ENCODE measurements around the gene HYAL4.
A peak's percentile ranks its signal among the peaks of the same experiment; 100 is the strongest.
"Not testable (repeated sequence)": the region's sequence is repeated elsewhere in the genome, so short reads cannot be mapped to it uniquely, and the experiment has no call there.

Gene HYAL4, protein sequence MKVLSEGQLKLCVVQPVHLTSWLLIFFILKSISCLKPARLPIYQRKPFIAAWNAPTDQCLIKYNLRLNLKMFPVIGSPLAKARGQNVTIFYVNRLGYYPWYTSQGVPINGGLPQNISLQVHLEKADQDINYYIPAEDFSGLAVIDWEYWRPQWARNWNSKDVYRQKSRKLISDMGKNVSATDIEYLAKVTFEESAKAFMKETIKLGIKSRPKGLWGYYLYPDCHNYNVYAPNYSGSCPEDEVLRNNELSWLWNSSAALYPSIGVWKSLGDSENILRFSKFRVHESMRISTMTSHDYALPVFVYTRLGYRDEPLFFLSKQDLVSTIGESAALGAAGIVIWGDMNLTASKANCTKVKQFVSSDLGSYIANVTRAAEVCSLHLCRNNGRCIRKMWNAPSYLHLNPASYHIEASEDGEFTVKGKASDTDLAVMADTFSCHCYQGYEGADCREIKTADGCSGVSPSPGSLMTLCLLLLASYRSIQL

DNA sequence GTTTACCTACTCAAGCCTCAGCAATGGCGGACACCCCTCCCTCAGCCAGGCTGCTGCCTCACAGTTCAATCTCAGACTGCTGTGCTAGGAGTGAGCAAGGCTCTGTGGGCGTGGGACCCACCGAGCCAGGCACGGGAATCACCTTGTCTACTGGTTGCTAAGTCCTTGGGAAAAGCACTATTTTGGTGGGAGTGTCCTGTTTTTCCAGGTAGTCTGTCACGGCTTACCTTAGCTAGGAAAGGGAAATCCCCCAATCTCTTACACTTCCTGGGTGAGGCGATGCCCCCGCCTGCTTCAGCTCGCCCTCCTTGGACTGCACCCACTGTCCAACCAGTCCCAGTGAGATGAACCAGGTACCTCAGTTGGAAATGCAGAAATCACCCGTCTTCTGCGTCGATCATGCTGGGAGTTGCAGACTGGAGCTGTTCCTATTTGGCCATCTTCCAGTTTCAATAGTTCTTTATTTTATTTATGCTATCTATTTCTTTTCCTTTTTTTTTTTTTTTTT lies at the start of gene HYAL4:
TSS of gene HYAL4 (plus strand) at position 458 of the 508 bp plus-strand sequence. CDS start 23,105 bp downstream, outside the sequence.
- no peak for DNase-seq

DNA sequence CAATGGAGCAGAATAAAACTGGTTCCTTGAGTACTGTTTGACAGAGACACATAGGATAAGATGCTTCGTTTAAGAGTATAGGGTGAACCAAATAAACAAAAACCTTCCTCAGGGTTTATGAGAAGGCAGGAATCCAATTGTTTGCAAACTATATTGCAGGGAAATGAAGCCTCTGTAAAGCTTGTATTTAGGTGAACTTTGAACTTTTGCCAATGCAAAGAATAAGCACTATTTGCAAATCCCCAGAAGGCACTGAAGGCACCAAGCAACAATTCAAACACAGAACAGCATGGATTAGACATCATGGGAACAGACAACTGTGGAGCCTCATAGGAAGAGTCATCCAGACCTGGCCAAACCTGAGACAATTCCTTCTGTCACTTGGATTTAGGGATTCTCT lies 49.1 kb upstream of the HYAL4 start:
- no peak for DNase-seq

DNA sequence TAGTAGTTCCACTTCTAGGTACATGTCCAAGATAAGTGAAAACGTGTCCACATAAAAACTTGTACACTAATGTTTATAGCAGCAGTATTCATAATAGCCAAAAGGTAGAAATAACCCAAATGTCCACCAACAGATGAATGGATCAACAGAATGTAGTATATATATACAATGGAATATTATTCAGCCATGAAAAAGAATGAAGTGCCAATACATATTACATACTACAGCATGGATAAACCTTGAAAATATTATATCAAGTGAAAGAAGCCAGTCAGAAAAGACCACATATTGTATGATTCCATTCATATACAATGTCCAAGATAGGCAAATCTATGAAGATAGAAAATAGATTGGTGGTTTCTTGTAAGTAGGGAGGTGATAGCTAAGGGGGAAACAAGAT lies 48.4 kb upstream of the HYAL4 start:
- DNase-seq, result no peak

DNA sequence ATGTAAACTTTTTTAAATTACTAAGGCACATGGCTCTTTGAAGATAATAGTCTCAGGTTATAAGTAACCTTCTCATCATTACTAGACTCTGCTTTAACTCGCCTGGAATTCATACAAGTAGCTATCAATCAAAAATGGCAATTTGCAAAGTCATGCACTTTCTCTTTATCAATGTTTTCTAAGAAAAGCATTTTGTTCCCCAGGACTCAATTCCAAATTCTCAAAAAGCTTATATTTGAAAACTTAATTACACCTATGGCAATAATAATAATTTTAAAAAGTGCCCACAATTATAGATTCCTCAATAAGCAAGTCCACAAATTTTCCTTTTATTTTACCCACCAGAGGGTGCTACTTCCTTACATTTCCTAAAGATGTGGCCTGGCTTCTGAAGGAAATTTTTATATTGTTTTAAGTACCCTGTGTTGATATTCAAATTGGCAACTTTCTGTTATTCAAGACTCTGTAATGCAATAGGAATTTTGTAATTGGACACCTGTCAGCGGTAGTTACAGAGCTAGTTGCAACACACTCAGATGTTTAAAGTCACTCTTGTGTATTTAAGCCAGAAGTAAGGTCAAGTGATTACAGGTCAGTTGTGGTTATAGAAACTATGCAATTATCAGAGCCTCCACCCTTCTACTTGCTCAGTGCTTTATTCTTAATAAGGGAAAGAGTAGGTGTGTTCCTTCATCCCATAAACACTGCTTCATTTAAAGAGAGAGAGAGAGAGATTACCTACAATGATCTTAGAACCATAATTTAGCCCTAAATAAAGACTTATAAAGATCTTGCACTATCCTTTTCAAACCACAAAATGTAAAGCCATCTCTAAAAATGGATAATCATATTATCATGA lies 47.1 kb upstream of the HYAL4 start:
- peak in 1 of 56 donors; percentile 14 for DNase-seq

DNA sequence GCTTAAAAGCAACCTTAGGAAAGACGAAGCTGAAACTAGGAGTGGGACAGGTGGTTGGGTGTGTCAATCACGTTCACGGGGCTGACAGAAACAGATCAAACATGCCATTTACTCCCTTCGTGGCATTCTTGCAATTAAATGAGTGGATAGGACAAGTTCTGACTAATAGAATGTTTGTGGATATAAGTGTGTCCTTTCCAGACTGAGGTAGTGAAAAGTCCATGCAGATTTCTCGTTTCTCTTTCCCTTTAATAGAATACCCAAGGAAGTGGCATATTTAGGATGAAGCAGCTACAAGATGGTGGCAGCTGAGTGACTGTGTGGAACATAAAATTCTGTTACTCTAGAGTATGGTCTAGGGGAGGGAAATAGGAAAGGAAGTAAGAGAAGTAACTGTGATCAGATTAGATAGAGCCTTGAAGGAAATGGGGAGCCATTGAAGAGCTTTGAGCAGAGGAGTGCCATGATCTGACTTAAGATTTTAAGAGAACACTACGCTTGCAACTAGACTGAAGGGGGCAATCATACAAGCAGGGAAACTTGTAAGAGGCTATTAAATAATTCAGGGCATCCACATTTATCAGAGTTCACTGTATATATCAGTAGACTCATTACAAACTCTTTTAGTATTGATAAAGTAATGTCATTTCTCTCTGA lies 46.3 kb upstream of the HYAL4 start:
- no peak for DNase-seq

DNA sequence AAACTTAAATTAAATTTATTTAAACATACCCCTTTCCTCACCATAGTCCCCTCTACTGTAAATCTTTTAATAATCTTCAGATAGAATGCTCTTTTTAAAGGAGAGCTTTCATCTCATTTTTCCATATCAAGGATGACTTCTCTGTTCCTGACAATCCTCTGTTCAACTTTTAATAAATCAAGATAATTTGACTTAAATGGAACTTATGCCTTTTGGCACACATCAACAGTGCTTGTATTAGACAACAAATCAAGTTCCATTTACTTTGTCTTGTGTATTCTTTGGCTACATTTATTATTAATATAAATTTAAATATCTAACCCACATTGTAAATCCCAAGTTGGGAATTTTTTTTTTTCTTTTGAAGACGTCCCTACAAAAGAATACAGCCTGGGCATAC lies 42.7 kb upstream of the HYAL4 start:
- no peak for DNase-seq

DNA sequence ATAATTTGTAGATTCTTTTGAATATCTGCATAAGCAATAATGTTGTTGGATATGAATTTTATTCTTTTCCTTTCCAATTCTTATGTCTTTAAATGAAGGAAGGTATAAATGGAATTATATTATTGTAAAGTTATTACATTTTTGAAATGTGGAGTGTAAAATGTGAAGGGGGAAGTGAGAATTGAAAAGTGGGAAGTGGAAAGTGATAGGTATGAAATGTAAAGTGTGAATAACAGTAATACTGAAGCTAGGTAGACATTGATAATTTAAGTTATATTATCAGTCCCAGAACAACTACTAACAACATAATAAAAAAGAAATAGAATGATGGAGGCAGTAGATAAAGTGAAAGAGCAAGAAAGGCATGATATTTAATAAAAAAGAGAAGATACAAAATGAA lies 39.7 kb upstream of the HYAL4 start:
- no peak for DNase-seq

DNA sequence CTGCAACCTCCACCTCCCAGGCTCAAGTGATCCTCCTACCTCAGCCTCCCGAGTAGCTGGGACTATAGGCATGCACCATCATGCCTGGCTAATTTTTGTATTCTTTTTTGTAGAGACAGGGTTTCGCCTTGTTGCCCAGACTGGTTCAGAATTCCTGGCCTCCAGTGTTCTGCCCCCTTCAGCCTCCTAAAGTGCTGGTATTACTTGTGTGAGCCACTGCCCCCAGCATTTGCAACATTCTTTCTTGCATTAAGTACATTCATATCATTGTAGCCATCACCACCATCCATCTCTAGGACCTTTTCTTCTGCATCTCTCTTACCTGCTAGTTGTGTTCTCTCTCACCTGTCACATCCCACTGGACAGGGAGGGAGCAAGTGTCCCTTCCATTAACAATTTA lies 35.5 kb upstream of the HYAL4 start:
- no peak for DNase-seq

DNA sequence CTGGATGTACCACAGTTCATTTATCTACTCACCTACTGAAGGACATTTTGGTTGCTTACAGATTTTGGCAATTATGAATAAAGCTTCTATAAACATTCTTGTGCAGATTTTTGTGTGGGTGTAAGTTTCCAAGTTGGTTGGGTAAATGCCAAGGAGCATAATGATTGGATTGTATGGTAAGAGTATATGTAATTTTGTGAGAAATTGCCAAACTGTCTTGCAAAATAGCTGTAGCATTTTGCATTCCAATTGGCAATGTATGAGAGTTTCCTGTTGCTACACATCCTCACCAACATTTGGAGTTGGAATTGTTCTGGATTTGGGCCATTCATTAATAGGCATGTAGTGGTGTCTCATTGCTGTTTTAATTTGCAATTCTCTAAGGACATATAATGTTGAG lies 33.9 kb upstream of the HYAL4 start:
- no peak for DNase-seq

DNA sequence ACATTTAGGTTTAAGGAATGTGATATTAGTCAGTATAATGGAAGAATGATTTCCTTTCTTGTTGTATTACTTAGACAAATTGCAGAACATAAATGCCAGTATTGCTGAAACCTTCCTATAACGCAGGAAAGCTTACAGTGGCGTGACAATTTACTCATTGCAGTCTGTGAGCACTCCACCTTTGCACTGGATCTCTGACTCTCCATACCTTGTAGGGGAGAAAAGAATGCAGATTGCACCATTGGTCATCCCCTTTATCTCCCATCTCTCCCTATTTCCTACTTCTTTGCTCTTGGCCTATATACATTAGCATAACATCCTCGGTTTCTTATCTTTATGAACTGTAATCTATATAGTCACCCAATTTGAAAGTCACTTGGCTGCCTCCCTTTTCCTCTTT lies 28.1 kb upstream of the HYAL4 start:
- DNase-seq, result no peak

DNA sequence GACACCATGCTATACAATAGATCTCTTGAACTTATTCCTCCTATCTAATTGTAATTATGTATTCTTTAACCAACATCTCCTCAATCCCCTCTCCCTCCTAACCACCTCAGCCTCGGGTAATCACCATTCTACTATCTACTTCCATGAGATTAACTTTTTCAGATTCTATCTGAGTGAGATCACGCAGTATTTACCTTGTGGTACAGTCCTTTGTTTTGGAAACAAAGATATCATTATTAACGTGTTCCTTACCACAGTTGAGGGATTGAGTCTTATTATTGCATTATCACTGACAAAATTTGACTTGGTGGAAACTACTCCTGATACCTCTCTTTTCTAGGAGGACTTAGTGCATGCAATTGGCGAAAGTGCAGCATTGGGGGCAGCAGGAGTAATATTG lies 26.0 kb upstream of the HYAL4 start:
- no peak for DNase-seq

DNA sequence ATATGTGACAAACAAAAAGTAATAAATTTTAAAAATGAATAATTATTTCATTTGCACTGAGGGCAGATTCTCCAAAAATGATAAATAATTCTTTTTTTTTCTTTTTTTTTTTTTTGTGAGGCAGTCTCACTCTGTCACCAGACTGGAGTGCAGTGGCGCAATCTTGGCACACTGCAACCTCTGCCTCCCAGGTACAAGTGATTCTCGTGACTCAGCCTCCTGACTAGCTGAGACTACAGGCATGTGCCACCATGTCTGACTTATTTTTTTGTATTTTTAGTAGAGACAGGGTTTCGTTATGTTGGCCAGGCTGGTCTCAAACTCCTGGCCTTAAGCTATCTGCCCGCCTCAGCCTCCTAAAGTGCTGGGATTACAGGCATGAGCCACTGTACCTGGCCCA lies 25.2 kb upstream of the HYAL4 start:
- DNase-seq, result not testable (repeated sequence)

DNA sequence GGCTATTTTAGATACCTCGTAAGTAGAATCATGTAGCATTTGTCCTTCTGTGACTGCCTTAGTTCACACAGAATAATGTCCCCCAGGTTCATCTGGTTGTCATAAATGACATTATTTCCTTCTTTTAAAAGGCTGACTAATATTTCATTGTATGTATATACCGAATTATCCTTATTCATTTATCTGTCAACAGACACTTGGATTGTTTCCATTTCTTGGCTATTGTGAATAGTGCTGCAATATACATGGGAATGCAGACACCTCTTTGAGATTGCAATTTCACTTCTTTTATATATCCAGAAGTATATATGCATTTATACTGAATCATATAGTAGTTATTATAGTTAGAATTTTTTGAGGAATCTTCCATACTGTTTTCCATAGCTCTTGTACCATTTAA lies 24.1 kb upstream of the HYAL4 start:
- DNase-seq, result no peak

DNA sequence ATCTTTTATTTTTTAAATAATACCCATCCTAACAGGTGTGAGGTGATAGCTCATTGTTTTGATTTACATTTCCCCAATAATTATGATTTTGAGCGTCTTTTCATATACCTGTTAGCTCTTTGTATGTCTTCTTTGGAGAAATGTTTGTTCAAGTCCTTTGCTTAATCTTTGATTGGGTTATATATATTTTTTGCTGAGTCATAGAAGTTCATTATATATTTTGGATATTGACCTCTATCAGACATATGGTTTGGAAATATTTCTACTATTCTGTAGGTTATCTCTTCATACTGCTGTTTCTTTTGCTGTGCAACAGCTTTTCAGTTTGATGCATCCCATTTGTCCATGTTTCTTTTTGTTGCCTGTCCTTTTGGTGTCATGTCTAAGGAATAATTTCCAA lies 23.6 kb upstream of the HYAL4 start:
- no peak for DNase-seq

DNA sequence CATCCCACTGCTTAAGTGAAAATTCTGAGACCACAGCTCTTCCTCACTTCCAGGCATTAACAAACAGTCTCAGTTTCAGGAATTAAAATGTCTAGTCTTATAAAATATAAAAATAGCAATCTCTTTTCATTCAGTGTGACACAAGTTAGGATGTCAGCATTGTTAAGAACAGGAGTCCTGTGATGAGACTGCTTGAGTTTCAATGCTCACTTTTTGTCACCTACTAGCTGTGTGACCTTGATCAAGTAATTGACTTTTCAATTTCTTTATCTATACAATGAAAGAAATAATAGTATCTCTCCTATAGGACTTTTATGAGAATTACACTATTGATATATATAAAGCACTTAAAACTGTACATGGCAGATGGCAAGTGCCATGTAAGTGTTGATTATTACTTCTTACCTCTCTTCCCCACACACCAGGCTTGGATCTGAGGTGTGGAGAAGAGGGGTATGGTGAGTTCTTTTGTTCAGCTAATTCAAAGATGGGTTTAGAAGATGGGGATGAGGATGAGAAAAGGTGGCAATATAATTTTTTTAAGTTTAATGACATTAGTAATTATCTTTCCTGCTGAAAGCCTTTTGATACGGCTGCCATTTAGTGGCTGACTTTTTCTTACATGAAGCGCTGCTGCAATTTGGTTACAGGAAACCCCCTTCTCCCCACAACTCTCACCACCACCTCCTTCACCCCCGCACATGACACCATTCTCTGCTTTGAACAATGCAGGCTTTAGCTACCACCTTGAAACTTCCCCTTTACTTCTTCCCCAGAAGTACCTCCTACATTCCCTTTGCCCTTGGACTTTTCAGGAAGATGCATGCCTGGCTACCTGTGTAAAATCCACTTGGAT lies 20.8 kb upstream of the HYAL4 start:
- no peak for DNase-seq

DNA sequence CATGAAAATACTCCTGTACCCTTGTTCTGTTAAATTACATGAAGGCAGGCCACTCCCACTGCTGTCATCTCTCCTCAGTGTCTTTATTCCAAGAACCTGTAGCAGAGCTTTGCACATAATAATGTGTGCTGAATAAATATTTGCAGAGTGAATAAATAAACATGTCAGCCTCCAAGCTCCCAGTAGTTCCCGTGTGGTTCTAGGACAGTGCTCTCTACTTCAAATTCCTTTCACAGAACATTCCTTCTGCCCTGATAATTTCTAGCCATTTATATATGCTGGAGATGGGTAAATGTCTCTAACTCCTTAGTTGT lies 20.3 kb upstream of the HYAL4 start:
- DNase-seq, result no peak

DNA sequence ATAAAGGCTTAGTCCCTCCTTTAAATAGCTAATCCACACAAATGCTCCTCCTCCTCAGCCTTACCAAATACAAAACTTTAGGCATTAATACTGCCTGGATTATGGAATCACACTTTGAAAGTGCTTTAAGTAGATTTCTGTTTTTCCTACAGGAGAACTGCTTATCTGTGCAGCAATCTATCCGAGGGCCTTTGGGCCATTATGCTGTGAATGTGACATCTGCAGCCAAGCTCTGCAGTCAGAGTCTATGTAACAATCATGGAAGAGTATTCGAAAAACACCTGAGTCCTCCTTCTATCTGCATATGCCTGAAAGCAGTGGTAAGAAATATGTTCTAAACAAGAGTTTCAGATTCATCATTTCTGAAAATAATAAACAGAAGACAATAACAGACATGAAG lies 16.2 kb upstream of the HYAL4 start:
- no peak for DNase-seq

DNA sequence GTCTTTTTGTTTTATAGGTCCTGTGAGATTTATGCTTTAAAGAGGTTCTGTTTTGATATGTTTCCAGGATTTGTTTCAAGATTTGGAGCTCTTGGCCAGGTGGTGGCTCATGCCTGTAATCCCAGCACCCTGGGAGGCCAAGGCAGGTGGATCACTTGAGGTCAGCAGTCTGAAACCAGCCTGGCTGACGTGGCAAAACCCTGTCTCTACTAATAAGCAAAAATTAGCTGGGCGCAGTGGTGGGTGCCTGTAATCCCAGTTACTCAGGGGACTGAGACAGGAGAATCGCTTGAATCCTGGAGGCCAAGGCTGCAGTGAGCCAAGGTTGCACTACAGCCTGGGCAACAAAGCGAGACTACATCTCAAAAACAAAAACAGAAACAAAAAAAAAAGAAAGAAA lies 8.3 kb upstream of the HYAL4 start:
- DNase-seq, result no peak

DNA sequence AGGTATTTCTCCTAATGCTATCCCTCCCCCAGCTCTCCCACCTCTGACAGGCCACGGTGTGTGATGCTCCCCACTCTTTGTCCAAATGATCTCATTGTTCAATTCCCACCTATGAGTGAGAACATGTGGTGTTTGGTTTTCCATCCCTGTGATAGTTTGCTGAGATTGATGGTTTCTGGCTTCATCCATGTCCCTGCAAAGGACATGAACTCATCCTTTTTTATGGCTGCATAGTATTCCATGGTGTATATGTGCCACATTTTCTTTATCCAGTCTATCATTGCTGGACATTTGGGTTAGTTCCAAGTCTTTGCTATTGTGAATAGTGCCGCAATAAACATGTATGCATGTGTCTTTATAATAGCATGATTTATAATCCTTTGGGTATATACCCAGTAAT lies 5.9 kb upstream of the HYAL4 start:
- not testable (repeated sequence) for DNase-seq

DNA sequence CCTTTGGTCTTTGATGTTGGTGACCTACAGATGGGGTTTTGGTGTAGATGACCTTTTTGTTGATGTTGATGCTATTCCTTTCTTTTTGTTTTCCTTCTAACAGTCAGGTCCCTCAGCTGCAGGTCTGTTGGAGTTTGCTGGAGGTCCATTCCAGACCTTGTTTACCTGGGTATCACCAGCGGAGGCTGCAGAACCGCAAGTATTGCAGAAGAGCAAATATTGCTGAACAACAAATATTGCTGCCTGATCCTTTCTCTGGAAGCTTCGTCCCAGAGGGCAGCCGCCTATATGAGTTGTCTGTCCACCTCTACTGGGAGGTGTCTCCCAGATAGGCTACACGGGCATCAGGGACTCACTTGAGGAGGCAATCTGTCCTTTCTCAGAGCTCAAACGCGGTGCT lies 827 bp upstream of the HYAL4 start:
- not testable (repeated sequence) for DNase-seq

DNA sequence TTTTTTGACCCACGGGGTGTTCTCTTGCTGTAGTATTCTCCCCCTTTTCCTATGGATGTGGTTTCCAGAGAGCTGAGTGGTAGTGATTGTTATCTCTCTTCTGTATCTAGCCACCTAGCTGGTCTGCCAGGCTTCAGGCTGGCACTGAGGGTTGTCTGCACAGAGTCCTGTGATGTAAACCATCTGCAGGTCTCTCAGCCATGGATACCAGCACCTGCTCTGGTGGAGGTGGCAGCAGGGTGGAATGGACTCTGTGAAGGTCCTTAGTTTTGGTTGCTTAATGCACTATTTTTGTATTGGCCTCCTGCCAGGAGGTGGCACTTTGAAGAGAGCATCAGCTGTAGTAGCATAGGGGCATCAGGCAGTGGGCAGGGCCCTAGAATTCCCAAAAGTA lies 851 bp downstream of the HYAL4 start:
- DNase-seq, result no peak

Measured in amygdala (tissue), 56 donors.